HCT116 (cell line): ENCODE results near the gene RAB3IP. TPM values are rescaled to one million over a fixed set of nuclear protein-coding genes. Genes with fewer than 3 reads are reported as not detected.

Experiments
- ATAC-seq: fragments of 200-7000 bp; cut with Tn5 transposase; 2 replicates; pipeline ENCODE4 v1.9.1; 2020; ENCODE audit warnings: mild to moderate bottlenecking, moderate library complexity
- BruUV-seq: library from RNA; stranded (reverse); fragments of 400-500 nt; replicated peaks from 2 replicates; lab custom pipeline; 2021; lab: Mats Ljungman, UMichigan
- CTCF ChIA-PET: fragments of 300-600 bp; sonication (Branson Sonifier 250); formaldehyde crosslinking; loops from one replicate; lab custom pipeline; 2021; ENCODE audit warnings: antibody characterized with exemption; lab: Charles Lee
- POLR2A ChIA-PET: fragments of 300-600, 350-600 bp; sonication (Branson Sonifier 250); formaldehyde crosslinking; loops from one replicate; lab custom pipeline; 2021; ENCODE audit warnings: antibody characterized with exemption; lab: Charles Lee
- RAD21 ChIA-PET, 2 experiments: fragments of 300-600 bp; sonication (Branson Sonifier 250); formaldehyde crosslinking; loops; one replicate each; lab custom pipeline; 2023; ENCODE audit warnings: low total read pairs in 2 of 2; ENCODE audit not compliant: uncharacterized antibody in 2 of 2, unreplicated experiment in 2 of 2, low non-redundant PET in 1 of 2; lab: Charles Lee
- DNase-seq: peaks from one replicate; pipeline ENCODE4 v3.0.0-alpha.2; 2010; ENCODE audit warnings: low read depth, low spot score
- H2AFZ ChIP-seq: fragments of 200-600 bp; shearing (Covaris generic), sonication (generic); 2 replicates; pipeline ENCODE4 v1.6.1; 2017; ENCODE audit warnings: low read depth, mixed run types, mixed read lengths, antibody characterized with exemption, low read length; ENCODE audit not compliant: poor library complexity, severe bottlenecking
- H3K27ac ChIP-seq: 2 replicates; pipeline ENCODE4 v1.5.1; 2012; ENCODE audit warnings: low read depth, low read length
- H3K27me3 ChIP-seq: fragments of 200-600 bp; sonication (generic); 2 replicates; pipeline ENCODE4 v1.6.1; 2016; ENCODE audit warnings: mixed run types, low read length, mixed read lengths; ENCODE audit not compliant: insufficient read depth
- H3K36me3 ChIP-seq, 2 experiments: fragments of 200-500 bp in 1 of 2; fragments of 200-600 bp in 1 of 2; sonication (Bioruptor generic) in 1 of 2; sonication (generic) in 1 of 2; 2 replicates each; pipeline versions ENCODE4 v1.5.1 to v1.6.1; 2014 to 2016; ENCODE audit warnings: low read length in 2 of 2, inconsistent platforms in 1 of 2, mixed read lengths in 1 of 2, mixed run types in 1 of 2; ENCODE audit not compliant: insufficient read depth in 2 of 2, control insufficient read depth in 1 of 2
- H3K4me1 ChIP-seq, 2 experiments: fragments of 200-600 bp in 1 of 2; sonication (generic) in 1 of 2; 2 replicates each; pipeline versions ENCODE4 v1.5.1 to v1.6.1; 2012 to 2017; ENCODE audit warnings: low read length in 2 of 2, inconsistent platforms in 1 of 2, mild to moderate bottlenecking in 1 of 2, mixed read lengths in 1 of 2, mixed run types in 1 of 2, moderate library complexity in 1 of 2; ENCODE audit not compliant: insufficient read depth in 2 of 2, control insufficient read depth in 1 of 2
- H3K4me2 ChIP-seq: fragments of 200-600 bp; sonication (generic); 2 replicates; pipeline ENCODE4 v1.6.1; 2017; ENCODE audit warnings: mixed run types, low read length, mixed read lengths
- H3K4me3 ChIP-seq, 2 experiments: fragments of 200-600 bp in 1 of 2; sonication (generic) in 1 of 2; replicated peaks in 1 of 2; 2 replicates each; pipeline ENCODE4 v1.5.1; 2011 to 2016; ENCODE audit warnings: low read length in 2 of 2, control low read depth in 1 of 2, low read depth in 1 of 2, mild to moderate bottlenecking in 1 of 2, mixed read lengths in 1 of 2, mixed run types in 1 of 2
- H3K79me2 ChIP-seq: fragments of 200-600 bp; sonication (generic); 2 replicates; pipeline ENCODE4 v1.6.1; 2017; ENCODE audit warnings: mild to moderate bottlenecking, mixed run types, low read length, moderate library complexity, mixed read lengths; ENCODE audit not compliant: insufficient read depth
- H3K9ac ChIP-seq: fragments of 200-600 bp; sonication (generic); 2 replicates; pipeline ENCODE4 v1.6.1; 2016; ENCODE audit warnings: low read length, mixed read lengths
- H3K9me2 ChIP-seq: fragments of 200-600 bp; sonication (generic), shearing (Covaris generic); 2 replicates; pipeline ENCODE4 v1.6.1; 2017; ENCODE audit warnings: mixed run types, mild to moderate bottlenecking, moderate library complexity; ENCODE audit not compliant: insufficient read depth
- H3K9me3 ChIP-seq, 2 experiments: fragments of 200-500 bp in 1 of 2; fragments of 200-600 bp in 1 of 2; sonication (Bioruptor generic) in 1 of 2; sonication (generic) in 1 of 2; 2 replicates each; pipeline ENCODE4 v1.6.1; 2014 to 2017; ENCODE audit warnings: low read length in 2 of 2, mixed read lengths in 2 of 2, inconsistent platforms in 1 of 2, low read depth in 1 of 2, mild to moderate bottlenecking in 1 of 2, mixed run types in 1 of 2, moderate library complexity in 1 of 2; ENCODE audit not compliant: control insufficient read depth in 1 of 2, insufficient read depth in 1 of 2
- H4K20me1 ChIP-seq: fragments of 200-600 bp; sonication (generic), shearing (Covaris generic); 2 replicates; pipeline ENCODE4 v1.6.1; 2017; ENCODE audit warnings: mixed run types, mild to moderate bottlenecking, moderate library complexity; ENCODE audit not compliant: insufficient read depth
- CTCF ChIP-seq, 3 experiments: fragments of 200-600 bp in 1 of 3; sonication (generic) in 1 of 3; IDR thresholded peaks in 2 of 3; conservative IDR thresholded peaks in 1 of 3; 2 replicates each; pipeline ENCODE4 v1.5.1; 2012 to 2017; ENCODE audit warnings: low read depth in 2 of 3, low read length in 2 of 3, antibody characterized with exemption in 1 of 3, borderline replicate concordance in 1 of 3, control low read depth in 1 of 3, mild to moderate bottlenecking in 1 of 3, mixed read lengths in 1 of 3, mixed run types in 1 of 3, moderate library complexity in 1 of 3; ENCODE audit not compliant: insufficient read depth in 1 of 3
- ELF1 ChIP-seq: IDR thresholded peaks from 2 replicates; pipeline ENCODE4 v1.6.1; 2012; ENCODE audit warnings: low read depth, borderline replicate concordance
- EZH2phosphoT487 ChIP-seq: fragments of 200-600 bp; IDR thresholded peaks from 2 replicates; pipeline ENCODE4 v1.6.1; 2018; ENCODE audit warnings: antibody characterized with exemption, borderline replicate concordance
- MAX ChIP-seq: IDR thresholded peaks from 2 replicates; pipeline ENCODE4 v1.6.1; 2012
- POLR2A ChIP-seq: IDR thresholded peaks from 2 replicates; pipeline ENCODE4 v1.7.0; 2011; ENCODE audit warnings: borderline replicate concordance; ENCODE audit not compliant: insufficient read depth, insufficient read length; ENCODE audit errors: extremely low read depth
- POLR2AphosphoS5 ChIP-seq: IDR thresholded peaks from 2 replicates; pipeline ENCODE4 v1.6.1; 2011; ENCODE audit warnings: mild to moderate bottlenecking, low read depth, low read length, moderate library complexity
- REST ChIP-seq: IDR thresholded peaks from 2 replicates; pipeline ENCODE4 v1.6.1; 2012; ENCODE audit warnings: low read depth
- SIN3A ChIP-seq: IDR thresholded peaks from 2 replicates; pipeline ENCODE4 v1.6.1; 2012; ENCODE audit warnings: low read depth
- SP1 ChIP-seq: IDR thresholded peaks from 2 replicates; pipeline ENCODE4 v1.6.1; 2012; ENCODE audit warnings: low read depth
- TCF7L2 ChIP-seq: IDR thresholded peaks from 2 replicates; pipeline ENCODE4 v1.7.0; 2011; ENCODE audit warnings: borderline replicate concordance, inconsistent platforms; ENCODE audit not compliant: insufficient read depth, insufficient read length; ENCODE audit errors: extremely low read depth
- intact Hi-C: fragments of 100-400 bp; cut with micrococcal nuclease; formaldehyde crosslinking; loops from 2 replicates; pipeline ENCODE4 v1.10.0; 2022
- total RNA-seq: library from RNA; stranded (reverse); gene quantifications from one replicate; pipeline ENCODE4 v1.2.1, GENCODE V29; 2021; ENCODE audit not compliant: unreplicated experiment

RAB3IP gene
- total RNA-seq, 1 experiment from 2014 or later: 31.3 TPM

- no peak for TF ChIP-seq CTCF (IDR thresholded peaks at IDR 0.05 in 2 of 3, conservative IDR thresholded peaks at IDR 0.05 in 1 of 3; ENCODE audit: borderline replicate concordance in 1 of 3, insufficient read depth in 1 of 3, low read depth in 2 of 3, low read length in 2 of 3)
- TF ChIP-seq POLR2AphosphoS5: no peak
- TF ChIP-seq SP1: no peak
- TF ChIP-seq ELF1: no peak
- no peak for TF ChIP-seq MAX
- no peak for TF ChIP-seq EZH2phosphoT487
These were observed 25.8 kb upstream of the RAB3IP start (continued) for GRCh38 chr12:69712826-69713225.

- BruUV-seq: no TSS peak
- ATAC-seq: no peak
- CTCF ChIA-PET: no interaction called here
These were observed 24.1 kb upstream of the RAB3IP start for GRCh38 chr12:69714542-69714941.

More at GRCh38 chr12:69714542-69714941, 24.1 kb upstream of the RAB3IP start:
- Histone ChIP-seq H3K4me1 (no peaks in the 10 kb centered on the region), H3K9me3 (no peaks in the 10 kb centered on the region), H3K4me3 (no peak overlapping the region), H3K27me3 (no peaks in the 10 kb centered on the region), H3K9ac (no peak overlapping the region), H3K36me3 (no peaks in the 10 kb centered on the region), H3K79me2 (no peaks in the 10 kb centered on the region), H3K27ac (no peak overlapping the region), H3K4me2 (no peak overlapping the region), H4K20me1 (no peaks in the 10 kb centered on the region), H2AFZ (no peak overlapping the region), H3K9me2 (no peaks in the 10 kb centered on the region)
- TF ChIP-seq SIN3A: no peak
- TF ChIP-seq TCF7L2: no peak
- TF ChIP-seq POLR2A: no peak
- no peak for TF ChIP-seq REST
- TF ChIP-seq ELF1: no peak
- ChIA-PET POLR2A (no interaction called here), RAD21 (no interaction called here)
- no peak for DNase-seq
- intact Hi-C loops: no loop called here
